ENCODE measurements around the gene LAMC1.

The LAMC1 gene

DNA sequence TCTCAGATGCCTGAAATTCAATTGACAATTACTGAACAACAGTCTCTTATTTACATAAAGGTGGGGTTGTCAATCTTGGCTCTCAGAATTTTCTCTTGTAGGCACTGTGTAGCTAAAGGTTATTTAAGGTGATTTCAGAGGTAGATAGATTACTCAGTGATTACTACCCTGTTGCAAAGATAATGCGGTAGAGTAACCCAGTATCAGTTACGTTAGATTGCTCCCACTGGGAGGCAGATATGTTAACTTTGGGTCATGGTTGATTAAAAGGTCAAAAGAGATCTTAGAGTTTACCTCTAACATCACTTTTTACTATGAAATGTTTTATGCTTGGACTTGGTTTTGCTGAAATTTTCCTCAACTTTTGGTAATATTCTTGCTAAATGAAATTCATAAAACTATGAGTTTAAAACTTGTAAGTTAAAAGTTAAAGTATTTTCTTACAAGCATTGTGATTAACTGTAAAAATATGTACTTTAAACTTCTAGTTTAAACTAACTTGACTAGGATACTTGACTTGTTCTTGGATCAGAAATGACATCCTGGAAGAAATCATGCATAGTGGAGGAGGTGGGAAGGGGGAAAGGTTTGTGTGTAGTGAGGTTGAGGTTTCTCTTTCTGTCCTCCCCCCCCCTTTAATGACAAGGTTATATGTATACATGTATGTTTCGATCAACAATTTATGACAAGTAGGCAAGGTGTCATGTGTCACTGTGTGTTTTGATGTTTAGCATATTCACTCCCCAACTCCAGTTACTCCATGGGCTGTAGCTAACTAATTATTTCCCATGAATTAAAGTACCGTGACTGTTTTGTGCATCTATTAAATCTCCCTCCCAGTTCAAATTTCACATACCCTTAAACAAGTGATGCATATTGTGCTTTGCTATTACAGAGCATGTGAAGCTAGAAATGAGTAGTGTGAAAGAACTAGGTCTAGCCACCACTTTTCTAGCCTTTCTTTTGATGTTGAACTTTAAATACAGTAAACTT is 2.9 kb downstream of the LAMC1 start (continued):
- TF ChIP-seq MZF1 (tag by site-specific recombination; IDR thresholded peaks at IDR 0.05; ENCODE audit: borderline replicate concordance): peak; percentile 88; the same call in 1 of the 2 replicates
- peak; percentile 33; the same call in 1 of the 2 replicates for TF ChIP-seq MYNN (tag by site-specific recombination; IDR thresholded peaks at IDR 0.05; ENCODE audit: borderline replicate concordance)
- no peak for TF ChIP-seq ZNF529 (tag by site-specific recombination; IDR thresholded peaks at IDR 0.05; ENCODE audit: insufficient replicate concordance)
- peak; percentile 82 for TF ChIP-seq BCL11B (tag by site-specific recombination; IDR thresholded peaks at IDR 0.05; ENCODE audit: low read depth)
- peak; percentile 87; the same call in 1 of the 2 replicates for TF ChIP-seq TRIM28 (IDR thresholded peaks at IDR 0.05; ENCODE audit: borderline replicate concordance, low read length)
- TF ChIP-seq ZNF37A (tag by site-specific recombination; IDR thresholded peaks at IDR 0.05): no peak
- peak; percentile 86 for TF ChIP-seq PRDM6 (tag by site-specific recombination; IDR thresholded peaks at IDR 0.05)
- no peak for TF ChIP-seq ZNF645 (tag by site-specific recombination; IDR thresholded peaks at IDR 0.05)
- TF ChIP-seq OSR2 (tag by site-specific recombination; IDR thresholded peaks at IDR 0.05): peak; percentile 95
- peak; percentile 72; the same call in 1 of the 2 replicates for TF ChIP-seq ZSCAN30 (tag by site-specific recombination; IDR thresholded peaks at IDR 0.05)
- TF ChIP-seq REPIN1 (tag by site-specific recombination; IDR thresholded peaks at IDR 0.05; ENCODE audit: low read depth): no peak
- peak; percentile 81 for TF ChIP-seq FEZF1 (tag by site-specific recombination; IDR thresholded peaks at IDR 0.05)
- no peak for TF ChIP-seq GLI4 (tag by site-specific recombination; IDR thresholded peaks at IDR 0.05)
- TF ChIP-seq ZNF248 (tag by site-specific recombination; IDR thresholded peaks at IDR 0.05): no peak
- no peak for TF ChIP-seq SALL2 (tag by site-specific recombination; IDR thresholded peaks at IDR 0.05; ENCODE audit: borderline replicate concordance)
- TF ChIP-seq, protein P1, sequence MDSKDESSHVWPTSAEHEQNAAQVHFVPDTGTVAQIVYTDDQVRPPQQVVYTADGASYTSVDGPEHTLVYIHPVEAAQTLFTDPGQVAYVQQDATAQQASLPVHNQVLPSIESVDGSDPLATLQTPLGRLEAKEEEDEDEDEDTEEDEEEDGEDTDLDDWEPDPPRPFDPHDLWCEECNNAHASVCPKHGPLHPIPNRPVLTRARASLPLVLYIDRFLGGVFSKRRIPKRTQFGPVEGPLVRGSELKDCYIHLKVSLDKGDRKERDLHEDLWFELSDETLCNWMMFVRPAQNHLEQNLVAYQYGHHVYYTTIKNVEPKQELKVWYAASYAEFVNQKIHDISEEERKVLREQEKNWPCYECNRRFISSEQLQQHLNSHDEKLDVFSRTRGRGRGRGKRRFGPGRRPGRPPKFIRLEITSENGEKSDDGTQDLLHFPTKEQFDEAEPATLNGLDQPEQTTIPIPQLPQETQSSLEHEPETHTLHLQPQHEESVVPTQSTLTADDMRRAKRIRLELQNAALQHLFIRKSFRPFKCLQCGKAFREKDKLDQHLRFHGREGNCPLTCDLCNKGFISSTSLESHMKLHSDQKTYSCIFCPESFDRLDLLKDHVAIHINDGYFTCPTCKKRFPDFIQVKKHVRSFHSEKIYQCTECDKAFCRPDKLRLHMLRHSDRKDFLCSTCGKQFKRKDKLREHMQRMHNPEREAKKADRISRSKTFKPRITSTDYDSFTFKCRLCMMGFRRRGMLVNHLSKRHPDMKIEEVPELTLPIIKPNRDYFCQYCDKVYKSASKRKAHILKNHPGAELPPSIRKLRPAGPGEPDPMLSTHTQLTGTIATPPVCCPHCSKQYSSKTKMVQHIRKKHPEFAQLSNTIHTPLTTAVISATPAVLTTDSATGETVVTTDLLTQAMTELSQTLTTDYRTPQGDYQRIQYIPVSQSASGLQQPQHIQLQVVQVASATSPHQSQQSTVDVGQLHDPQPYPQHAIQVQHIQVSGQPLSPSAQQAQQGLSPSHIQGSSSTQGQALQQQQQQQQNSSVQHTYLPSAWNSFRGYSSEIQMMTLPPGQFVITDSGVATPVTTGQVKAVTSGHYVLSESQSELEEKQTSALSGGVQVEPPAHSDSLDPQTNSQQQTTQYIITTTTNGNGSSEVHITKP (tag by site-specific recombination; IDR thresholded peaks at IDR 0.05): peak; percentile 84
- TF ChIP-seq ZNF629 (tag by site-specific recombination; IDR thresholded peaks at IDR 0.05): peak; percentile 81
- TF ChIP-seq ZNF391 (tag by site-specific recombination; IDR thresholded peaks at IDR 0.05; ENCODE audit: borderline replicate concordance, low read depth): peak; percentile 75; the same call in 1 of the 2 replicates
- TF ChIP-seq, protein P2, sequence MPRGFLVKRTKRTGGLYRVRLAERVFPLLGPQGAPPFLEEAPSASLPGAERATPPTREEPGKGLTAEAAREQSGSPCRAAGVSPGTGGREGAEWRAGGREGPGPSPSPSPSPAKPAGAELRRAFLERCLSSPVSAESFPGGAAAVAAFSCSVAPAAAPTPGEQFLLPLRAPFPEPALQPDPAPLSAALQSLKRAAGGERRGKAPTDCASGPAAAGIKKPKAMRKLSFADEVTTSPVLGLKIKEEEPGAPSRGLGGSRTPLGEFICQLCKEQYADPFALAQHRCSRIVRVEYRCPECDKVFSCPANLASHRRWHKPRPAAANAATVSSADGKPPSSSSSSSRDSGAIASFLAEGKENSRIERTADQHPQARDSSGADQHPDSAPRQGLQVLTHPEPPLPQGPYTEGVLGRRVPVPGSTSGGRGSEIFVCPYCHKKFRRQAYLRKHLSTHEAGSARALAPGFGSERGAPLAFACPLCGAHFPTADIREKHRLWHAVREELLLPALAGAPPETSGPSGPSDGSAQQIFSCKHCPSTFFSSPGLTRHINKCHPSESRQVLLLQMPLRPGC (tag by site-specific recombination; IDR thresholded peaks at IDR 0.05): peak; percentile 99
- TF ChIP-seq ZNF692 (tag by site-specific recombination; IDR thresholded peaks at IDR 0.05): peak; percentile 89
- TF ChIP-seq KLF16 (tag by site-specific recombination; IDR thresholded peaks at IDR 0.05): no peak
- TF ChIP-seq SP3 (tag by site-specific recombination; IDR thresholded peaks at IDR 0.05): peak; percentile 27
- TF ChIP-seq, protein P3, sequence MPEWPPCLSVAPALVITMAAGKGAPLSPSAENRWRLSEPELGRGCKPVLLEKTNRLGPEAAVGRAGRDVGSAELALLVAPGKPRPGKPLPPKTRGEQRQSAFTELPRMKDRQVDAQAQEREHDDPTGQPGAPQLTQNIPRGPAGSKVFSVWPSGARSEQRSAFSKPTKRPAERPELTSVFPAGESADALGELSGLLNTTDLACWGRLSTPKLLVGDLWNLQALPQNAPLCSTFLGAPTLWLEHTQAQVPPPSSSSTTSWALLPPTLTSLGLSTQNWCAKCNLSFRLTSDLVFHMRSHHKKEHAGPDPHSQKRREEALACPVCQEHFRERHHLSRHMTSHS (tag by site-specific recombination; IDR thresholded peaks at IDR 0.05): no peak
- TF ChIP-seq ZFP37 (tag by site-specific recombination; IDR thresholded peaks at IDR 0.05): 0 out of 2 replicates have a peak, but pooled peaks have one; percentile 49
- TF ChIP-seq ZNF596 (tag by site-specific recombination; IDR thresholded peaks at IDR 0.05): peak; percentile 48; the same call in 1 of the 2 replicates

Measured in HEK293 (cell line).